Measurements from ENCODE around the gene PIP5KL1.

- TF ChIP-seq POLR2A (IDR thresholded peaks at IDR 0.05): no peak
- no peak for TF ChIP-seq POLR2AphosphoS5 (IDR thresholded peaks at IDR 0.05)
- TF ChIP-seq, protein P1, sequence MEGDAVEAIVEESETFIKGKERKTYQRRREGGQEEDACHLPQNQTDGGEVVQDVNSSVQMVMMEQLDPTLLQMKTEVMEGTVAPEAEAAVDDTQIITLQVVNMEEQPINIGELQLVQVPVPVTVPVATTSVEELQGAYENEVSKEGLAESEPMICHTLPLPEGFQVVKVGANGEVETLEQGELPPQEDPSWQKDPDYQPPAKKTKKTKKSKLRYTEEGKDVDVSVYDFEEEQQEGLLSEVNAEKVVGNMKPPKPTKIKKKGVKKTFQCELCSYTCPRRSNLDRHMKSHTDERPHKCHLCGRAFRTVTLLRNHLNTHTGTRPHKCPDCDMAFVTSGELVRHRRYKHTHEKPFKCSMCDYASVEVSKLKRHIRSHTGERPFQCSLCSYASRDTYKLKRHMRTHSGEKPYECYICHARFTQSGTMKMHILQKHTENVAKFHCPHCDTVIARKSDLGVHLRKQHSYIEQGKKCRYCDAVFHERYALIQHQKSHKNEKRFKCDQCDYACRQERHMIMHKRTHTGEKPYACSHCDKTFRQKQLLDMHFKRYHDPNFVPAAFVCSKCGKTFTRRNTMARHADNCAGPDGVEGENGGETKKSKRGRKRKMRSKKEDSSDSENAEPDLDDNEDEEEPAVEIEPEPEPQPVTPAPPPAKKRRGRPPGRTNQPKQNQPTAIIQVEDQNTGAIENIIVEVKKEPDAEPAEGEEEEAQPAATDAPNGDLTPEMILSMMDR (IDR thresholded peaks at IDR 0.05): peak in 3 of 5 experiments; percentile 15 to 48 (median 24)
Observed at GRCh38 chr9:127910613-127911205, 19.9 kb downstream of the PIP5KL1 start.
